ENCODE measurements around the gene PIGS.

PIGS gene

GRCh38 chr17:28532050-28532960 lies 39.0 kb downstream of the PIGS start:
- no peak overlapping the region for H3K27ac ChIP-seq (ENCODE audit: insufficient read depth, low read length, poor library complexity, severe bottlenecking)
- no peaks in the 10 kb centered on the region for H3K9me3 ChIP-seq (ENCODE audit: control insufficient read depth, low read length)
- no peak for DNase-seq
- H3K4me1 ChIP-seq (ENCODE audit: control insufficient read depth, insufficient read depth, low read length, poor library complexity, severe bottlenecking), result no peaks in the 10 kb centered on the region
- H3K4me3 ChIP-seq (ENCODE audit: insufficient read depth, low read depth, low read length, poor library complexity, severe bottlenecking), result no peak overlapping the region
- no peaks in the 10 kb centered on the region for H3K27me3 ChIP-seq (replicated peaks; ENCODE audit: control insufficient read depth, insufficient read depth, low read length, poor library complexity, severe bottlenecking)
- H3K36me3 ChIP-seq (ENCODE audit: control insufficient read depth, insufficient read depth, low read length), result no peaks in the 10 kb centered on the region

- H3K4me3 ChIP-seq (ENCODE audit: insufficient read depth, low read depth, low read length, poor library complexity, severe bottlenecking), result no peak overlapping the region
- no peaks in the 10 kb centered on the region for H3K9me3 ChIP-seq (ENCODE audit: control insufficient read depth, low read length)
- H3K4me1 ChIP-seq (ENCODE audit: control insufficient read depth, insufficient read depth, low read length, poor library complexity, severe bottlenecking), result no peaks in the 10 kb centered on the region
These were observed 40.4 kb downstream of the PIGS start for GRCh38 chr17:28530926-28531325.

GRCh38 chr17:28530250-28530649 lies 41.1 kb downstream of the PIGS start:
- no peaks in the 10 kb centered on the region for H3K27me3 ChIP-seq (replicated peaks; ENCODE audit: control insufficient read depth, insufficient read depth, low read length, poor library complexity, severe bottlenecking)
- no peak for DNase-seq
- no peaks in the 10 kb centered on the region for H3K36me3 ChIP-seq (ENCODE audit: control insufficient read depth, insufficient read depth, low read length)
- no peak overlapping the region for H3K4me3 ChIP-seq (ENCODE audit: insufficient read depth, low read depth, low read length, poor library complexity, severe bottlenecking)
- H3K27ac ChIP-seq (ENCODE audit: insufficient read depth, low read length, poor library complexity, severe bottlenecking), result no peak overlapping the region
- no peaks in the 10 kb centered on the region for H3K9me3 ChIP-seq (ENCODE audit: control insufficient read depth, low read length)
- H3K4me1 ChIP-seq (ENCODE audit: control insufficient read depth, insufficient read depth, low read length, poor library complexity, severe bottlenecking), result no peaks in the 10 kb centered on the region

More at GRCh38 chr17:28530926-28531325, 40.4 kb downstream of the PIGS start:
- Histone ChIP-seq H3K27ac (ENCODE audit: insufficient read depth, low read length, poor library complexity, severe bottlenecking) (no peak overlapping the region), H3K27me3 (replicated peaks; ENCODE audit: control insufficient read depth, insufficient read depth, low read length, poor library complexity, severe bottlenecking) (no peaks in the 10 kb centered on the region), H3K36me3 (ENCODE audit: control insufficient read depth, insufficient read depth, low read length) (no peaks in the 10 kb centered on the region)
- no peak for DNase-seq

GRCh38 chr17:28529013-28529400 lies 42.3 kb downstream of the PIGS start:
- Histone ChIP-seq H3K9me3 (ENCODE audit: control insufficient read depth, low read length) (no peaks in the 10 kb centered on the region), H3K4me3 (ENCODE audit: insufficient read depth, low read depth, low read length, poor library complexity, severe bottlenecking) (no peak overlapping the region), H3K27me3 (replicated peaks; ENCODE audit: control insufficient read depth, insufficient read depth, low read length, poor library complexity, severe bottlenecking) (no peaks in the 10 kb centered on the region)

GRCh38 chr17:28528327-28529012 lies 42.9 kb downstream of the PIGS start:
- Histone ChIP-seq H3K4me3 (ENCODE audit: insufficient read depth, low read depth, low read length, poor library complexity, severe bottlenecking) (no peak overlapping the region), H3K4me1 (ENCODE audit: control insufficient read depth, insufficient read depth, low read length, poor library complexity, severe bottlenecking) (no peaks in the 10 kb centered on the region), H3K9me3 (ENCODE audit: control insufficient read depth, low read length) (no peaks in the 10 kb centered on the region), H3K27ac (ENCODE audit: insufficient read depth, low read length, poor library complexity, severe bottlenecking) (no peak overlapping the region), H3K36me3 (ENCODE audit: control insufficient read depth, insufficient read depth, low read length) (no peaks in the 10 kb centered on the region), H3K27me3 (replicated peaks; ENCODE audit: control insufficient read depth, insufficient read depth, low read length, poor library complexity, severe bottlenecking) (no peaks in the 10 kb centered on the region)
- DNase-seq, result no peak

More at GRCh38 chr17:28529013-28529400, 42.3 kb downstream of the PIGS start:
- no peak for DNase-seq
- Histone ChIP-seq H3K36me3 (ENCODE audit: control insufficient read depth, insufficient read depth, low read length) (no peaks in the 10 kb centered on the region), H3K27ac (ENCODE audit: insufficient read depth, low read length, poor library complexity, severe bottlenecking) (no peak overlapping the region), H3K4me1 (ENCODE audit: control insufficient read depth, insufficient read depth, low read length, poor library complexity, severe bottlenecking) (no peaks in the 10 kb centered on the region)

GRCh38 chr17:28527859-28528258 lies 43.5 kb downstream of the PIGS start:
- Histone ChIP-seq H3K4me1 (ENCODE audit: control insufficient read depth, insufficient read depth, low read length, poor library complexity, severe bottlenecking) (no peaks in the 10 kb centered on the region), H3K9me3 (ENCODE audit: control insufficient read depth, low read length) (no peaks in the 10 kb centered on the region), H3K36me3 (ENCODE audit: control insufficient read depth, insufficient read depth, low read length) (no peaks in the 10 kb centered on the region), H3K27me3 (replicated peaks; ENCODE audit: control insufficient read depth, insufficient read depth, low read length, poor library complexity, severe bottlenecking) (no peaks in the 10 kb centered on the region), H3K27ac (ENCODE audit: insufficient read depth, low read length, poor library complexity, severe bottlenecking) (no peak overlapping the region), H3K4me3 (ENCODE audit: insufficient read depth, low read depth, low read length, poor library complexity, severe bottlenecking) (no peak overlapping the region)
- DNase-seq, result no peak

- no peaks in the 10 kb centered on the region for H3K36me3 ChIP-seq (ENCODE audit: control insufficient read depth, insufficient read depth, low read length)
These were observed 44.1 kb downstream of the PIGS start for GRCh38 chr17:28527181-28527681.

GRCh38 chr17:28526381-28526780 lies 44.9 kb downstream of the PIGS start:
- H3K9me3 ChIP-seq (ENCODE audit: control insufficient read depth, low read length), result no peaks in the 10 kb centered on the region
- no peaks in the 10 kb centered on the region for H3K36me3 ChIP-seq (ENCODE audit: control insufficient read depth, insufficient read depth, low read length)
- no peaks in the 10 kb centered on the region for H3K4me1 ChIP-seq (ENCODE audit: control insufficient read depth, insufficient read depth, low read length, poor library complexity, severe bottlenecking)
- no peak overlapping the region for H3K27ac ChIP-seq (ENCODE audit: insufficient read depth, low read length, poor library complexity, severe bottlenecking)
- no peak overlapping the region for H3K4me3 ChIP-seq (ENCODE audit: insufficient read depth, low read depth, low read length, poor library complexity, severe bottlenecking)
- H3K27me3 ChIP-seq (replicated peaks; ENCODE audit: control insufficient read depth, insufficient read depth, low read length, poor library complexity, severe bottlenecking), result no peaks in the 10 kb centered on the region
- no peak for DNase-seq

More at GRCh38 chr17:28527181-28527681, 44.1 kb downstream of the PIGS start:
- Histone ChIP-seq H3K27me3 (replicated peaks; ENCODE audit: control insufficient read depth, insufficient read depth, low read length, poor library complexity, severe bottlenecking) (no peaks in the 10 kb centered on the region), H3K4me3 (ENCODE audit: insufficient read depth, low read depth, low read length, poor library complexity, severe bottlenecking) (no peak overlapping the region), H3K27ac (ENCODE audit: insufficient read depth, low read length, poor library complexity, severe bottlenecking) (no peak overlapping the region), H3K9me3 (ENCODE audit: control insufficient read depth, low read length) (no peaks in the 10 kb centered on the region), H3K4me1 (ENCODE audit: control insufficient read depth, insufficient read depth, low read length, poor library complexity, severe bottlenecking) (no peaks in the 10 kb centered on the region)
- no peak for DNase-seq

GRCh38 chr17:28524476-28525424 lies 46.6 kb downstream of the PIGS start:
- no peak for DNase-seq
- H3K9me3 ChIP-seq (ENCODE audit: control insufficient read depth, low read length), result no peaks in the 10 kb centered on the region
- H3K27ac ChIP-seq (ENCODE audit: insufficient read depth, low read length, poor library complexity, severe bottlenecking), result no peak overlapping the region
- H3K36me3 ChIP-seq (ENCODE audit: control insufficient read depth, insufficient read depth, low read length), result no peaks in the 10 kb centered on the region
- no peaks in the 10 kb centered on the region for H3K27me3 ChIP-seq (replicated peaks; ENCODE audit: control insufficient read depth, insufficient read depth, low read length, poor library complexity, severe bottlenecking)
- H3K4me1 ChIP-seq (ENCODE audit: control insufficient read depth, insufficient read depth, low read length, poor library complexity, severe bottlenecking), result no peaks in the 10 kb centered on the region
- H3K4me3 ChIP-seq (ENCODE audit: insufficient read depth, low read depth, low read length, poor library complexity, severe bottlenecking), result no peak overlapping the region

Measured in effector memory CD4-positive, alpha-beta T cell (primary cell).